Neural progenitor cell (in vitro differentiated cells): ENCODE measurements around the gene PPFIA1. TPM values are rescaled to one million over a fixed set of nuclear protein-coding genes. Genes with fewer than 3 reads are reported as not detected.

Source experiments
- DNase-seq: peaks from one replicate; pipeline ENCODE4 v3.0.0-alpha.2; 2016; ENCODE audit warnings: low spot score
- H2AFZ ChIP-seq: fragments of 200-600 bp; sonication (generic); replicated peaks from 2 replicates; pipeline ENCODE4 v1.6.1; 2016; ENCODE audit warnings: antibody characterized with exemption
- H3F3A ChIP-seq: fragments of 200-600 bp; sonication (generic); 2 replicates; pipeline ENCODE4 v1.6.1; 2016; ENCODE audit warnings: antibody characterized with exemption, low read depth
- H3K27ac ChIP-seq: fragments of 200-600 bp; sonication (generic); 2 replicates; pipeline ENCODE4 v1.5.1; 2016; ENCODE audit warnings: mild to moderate bottlenecking
- H3K27me3 ChIP-seq: fragments of 200-600 bp; sonication (generic); 2 replicates; pipeline ENCODE4 v1.6.1; 2016; ENCODE audit warnings: mild to moderate bottlenecking, moderate library complexity
- H3K36me3 ChIP-seq: fragments of 200-600 bp; sonication (generic); 2 replicates; pipeline ENCODE4 v1.5.1; 2016
- H3K4me1 ChIP-seq: fragments of 200-600 bp; sonication (generic); 2 replicates; pipeline ENCODE4 v1.6.1; 2016; ENCODE audit warnings: mixed run types
- H3K4me2 ChIP-seq: fragments of 200-600 bp; sonication (generic); 2 replicates; pipeline ENCODE4 v1.6.1; 2016
- H3K4me3 ChIP-seq: fragments of 200-600 bp; sonication (generic); 2 replicates; pipeline ENCODE4 v1.5.1; 2016
- H3K79me2 ChIP-seq: fragments of 200-600 bp; sonication (generic); 2 replicates; pipeline ENCODE4 v1.6.1; 2016; ENCODE audit warnings: low read depth
- H3K9ac ChIP-seq: fragments of 200-600 bp; sonication (generic); 2 replicates; pipeline ENCODE4 v1.6.1; 2016
- H3K9me3 ChIP-seq: fragments of 200-600 bp; sonication (generic); 2 replicates; pipeline ENCODE4 v1.5.1; 2016; ENCODE audit warnings: low read depth
- H4K20me1 ChIP-seq: fragments of 200-600 bp; sonication (generic); 2 replicates; pipeline ENCODE4 v1.6.1; 2016; ENCODE audit warnings: low read depth
- H3K27ac Mint-ChIP-seq: 3 replicates; pipeline ENCODE4 v1.8.0; 2021; ENCODE audit warnings: mixed read lengths
- H3K27me3 Mint-ChIP-seq: 2 replicates; pipeline ENCODE4 v1.8.0; 2022; ENCODE audit warnings: low read depth, mild to moderate bottlenecking, inconsistent platforms, moderate library complexity, mixed read lengths; ENCODE audit not compliant: insufficient read depth
- H3K36me3 Mint-ChIP-seq: 3 replicates; pipeline ENCODE4 v1.8.0; 2021; ENCODE audit warnings: mixed read lengths
- H3K4me1 Mint-ChIP-seq: 3 replicates; pipeline ENCODE4 v1.8.0; 2021; ENCODE audit warnings: mixed read lengths
- H3K4me3 Mint-ChIP-seq: 3 replicates; pipeline ENCODE4 v1.8.0; 2021; ENCODE audit warnings: mild to moderate bottlenecking, moderate library complexity, mixed read lengths
- H3K9me3 Mint-ChIP-seq: 3 replicates; pipeline ENCODE4 v1.8.0; 2020; ENCODE audit warnings: mixed read lengths
- EZH2 ChIP-seq: fragments of 200-600 bp; sonication (generic); IDR thresholded peaks from 2 replicates; pipeline ENCODE4 v1.6.1; 2017; ENCODE audit warnings: antibody characterized with exemption, mild to moderate bottlenecking, moderate library complexity
- EZH2phosphoT487 ChIP-seq: fragments of 200-600 bp; sonication (generic); IDR thresholded peaks from 2 replicates; pipeline ENCODE4 v1.6.1; 2017; ENCODE audit warnings: antibody characterized with exemption
- total RNA-seq: library from RNA; depleted of rRNA; stranded (reverse); fragments of >200 nt; gene quantifications from 2 replicates; pipeline ENCODE4 v1.2.3, GENCODE V29; 2015; ENCODE audit warnings: low replicate concordance
- TF ChIP-seq, protein P1 (sequence below): fragments of 200-600 bp; sonication (generic); IDR thresholded peaks from 2 replicates; pipeline ENCODE4 v1.5.1; 2017; ENCODE audit warnings: antibody characterized with exemption, mild to moderate bottlenecking

The PPFIA1 gene
- total RNA-seq, 1 donor from 2014 or later, result 42.6 TPM

DNA sequence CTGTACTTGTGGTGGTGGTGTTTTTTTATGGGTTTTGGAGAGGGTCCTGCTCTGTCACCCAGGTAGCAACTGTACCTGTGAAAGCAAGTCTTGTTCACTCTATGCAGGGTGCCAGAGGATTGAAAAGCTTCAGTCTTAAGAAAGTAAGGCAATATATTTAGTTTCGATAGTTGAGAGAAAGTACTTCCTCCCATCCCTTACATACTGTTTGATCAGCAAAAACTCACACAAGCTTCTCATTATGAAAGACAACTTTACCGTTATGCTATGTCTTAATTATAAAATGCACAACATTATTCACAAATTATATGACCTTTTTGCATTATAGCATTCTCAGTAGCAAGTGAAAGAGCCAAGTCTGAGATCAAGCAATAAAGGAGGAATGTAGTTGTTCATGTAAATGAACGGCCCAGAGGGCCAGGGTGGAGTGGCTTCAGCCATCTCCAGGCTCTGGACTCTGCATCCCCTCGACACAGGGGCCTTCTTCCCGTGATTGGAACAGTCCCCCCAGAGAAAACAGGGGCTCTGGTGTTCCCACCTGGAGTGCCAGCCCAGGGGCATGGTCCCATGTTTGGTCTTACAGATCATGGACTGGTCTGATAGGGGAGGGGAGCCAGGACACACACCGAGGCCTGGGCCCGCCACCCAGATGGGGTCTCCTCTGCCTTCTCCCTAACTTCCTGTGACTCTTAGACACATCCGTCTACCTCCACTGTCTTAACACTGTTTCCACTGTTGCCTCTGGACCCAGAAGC lies 89.1 kb downstream of the PPFIA1 start:
- no peaks in the 10 kb centered on the region for H4K20me1 ChIP-seq
- TF ChIP-seq EZH2, result no peak
- TF ChIP-seq, protein P1, sequence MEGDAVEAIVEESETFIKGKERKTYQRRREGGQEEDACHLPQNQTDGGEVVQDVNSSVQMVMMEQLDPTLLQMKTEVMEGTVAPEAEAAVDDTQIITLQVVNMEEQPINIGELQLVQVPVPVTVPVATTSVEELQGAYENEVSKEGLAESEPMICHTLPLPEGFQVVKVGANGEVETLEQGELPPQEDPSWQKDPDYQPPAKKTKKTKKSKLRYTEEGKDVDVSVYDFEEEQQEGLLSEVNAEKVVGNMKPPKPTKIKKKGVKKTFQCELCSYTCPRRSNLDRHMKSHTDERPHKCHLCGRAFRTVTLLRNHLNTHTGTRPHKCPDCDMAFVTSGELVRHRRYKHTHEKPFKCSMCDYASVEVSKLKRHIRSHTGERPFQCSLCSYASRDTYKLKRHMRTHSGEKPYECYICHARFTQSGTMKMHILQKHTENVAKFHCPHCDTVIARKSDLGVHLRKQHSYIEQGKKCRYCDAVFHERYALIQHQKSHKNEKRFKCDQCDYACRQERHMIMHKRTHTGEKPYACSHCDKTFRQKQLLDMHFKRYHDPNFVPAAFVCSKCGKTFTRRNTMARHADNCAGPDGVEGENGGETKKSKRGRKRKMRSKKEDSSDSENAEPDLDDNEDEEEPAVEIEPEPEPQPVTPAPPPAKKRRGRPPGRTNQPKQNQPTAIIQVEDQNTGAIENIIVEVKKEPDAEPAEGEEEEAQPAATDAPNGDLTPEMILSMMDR, result no peak
- TF ChIP-seq EZH2phosphoT487, result no peak
- H3F3A ChIP-seq, result no peaks in the 10 kb centered on the region
- H3K4me3 ChIP-seq, result no peak overlapping the region
- no peaks in the 10 kb centered on the region for H3K4me1 ChIP-seq
- Mint-ChIP-seq H3K4me3 (no peak overlapping the region), H3K27me3 (peaks cover 3% of the 10 kb centered on the region), H3K9me3 (no peaks in the 10 kb centered on the region), H3K27ac (no peak overlapping the region), H3K36me3 (peaks cover 25% of the 10 kb centered on the region), H3K4me1 (peaks cover 2% of the 10 kb centered on the region)
- H3K36me3 ChIP-seq, result peaks cover 7% of the 10 kb centered on the region
- H2AFZ ChIP-seq, result no peak overlapping the region
- H3K79me2 ChIP-seq, result no peaks in the 10 kb centered on the region
- no peaks in the 10 kb centered on the region for H3K9me3 ChIP-seq
- no peak for DNase-seq
- no peak overlapping the region for H3K4me2 ChIP-seq
- no peak overlapping the region for H3K27ac ChIP-seq
- H3K9ac ChIP-seq, result no peak overlapping the region
- no peaks in the 10 kb centered on the region for H3K27me3 ChIP-seq

DNA sequence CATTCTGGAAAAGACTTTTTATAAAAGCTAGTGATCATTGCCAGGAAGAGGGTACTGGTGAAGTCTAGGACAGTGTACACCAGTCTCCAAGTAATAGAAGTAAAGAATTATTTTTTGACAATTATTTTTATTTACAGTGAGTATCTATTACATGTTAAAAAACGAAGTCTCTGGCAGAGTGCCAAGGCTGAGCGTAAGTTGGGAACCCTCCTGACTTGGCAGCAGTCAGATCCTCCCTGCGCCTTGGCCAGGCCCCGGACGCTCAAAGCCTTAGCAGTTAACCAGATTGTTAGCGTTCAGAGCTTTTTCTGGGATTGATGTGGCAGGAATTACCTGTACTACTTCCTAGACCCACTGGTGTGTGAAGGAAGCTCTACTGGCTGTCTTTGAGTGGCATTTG lies 89.7 kb downstream of the PPFIA1 start:
- Mint-ChIP-seq H3K4me3 (no peak overlapping the region), H3K27ac (no peak overlapping the region), H3K4me1 (peaks cover 8% of the 10 kb centered on the region), H3K27me3 (peaks cover 3% of the 10 kb centered on the region), H3K9me3 (no peaks in the 10 kb centered on the region), H3K36me3 (peaks cover 28% of the 10 kb centered on the region)
- Histone ChIP-seq H3K4me2 (no peak overlapping the region), H3K27ac (no peak overlapping the region), H3K4me1 (no peaks in the 10 kb centered on the region), H4K20me1 (no peaks in the 10 kb centered on the region), H2AFZ (no peak overlapping the region), H3K9me3 (no peaks in the 10 kb centered on the region), H3K27me3 (no peaks in the 10 kb centered on the region), H3K79me2 (no peaks in the 10 kb centered on the region), H3K9ac (no peak overlapping the region), H3K36me3 (peaks cover 7% of the 10 kb centered on the region), H3F3A (no peaks in the 10 kb centered on the region), H3K4me3 (no peak overlapping the region)
- no peak for DNase-seq
- TF ChIP-seq EZH2 (no peak), EZH2phosphoT487 (no peak)
- TF ChIP-seq, protein P1, result no peak

DNA sequence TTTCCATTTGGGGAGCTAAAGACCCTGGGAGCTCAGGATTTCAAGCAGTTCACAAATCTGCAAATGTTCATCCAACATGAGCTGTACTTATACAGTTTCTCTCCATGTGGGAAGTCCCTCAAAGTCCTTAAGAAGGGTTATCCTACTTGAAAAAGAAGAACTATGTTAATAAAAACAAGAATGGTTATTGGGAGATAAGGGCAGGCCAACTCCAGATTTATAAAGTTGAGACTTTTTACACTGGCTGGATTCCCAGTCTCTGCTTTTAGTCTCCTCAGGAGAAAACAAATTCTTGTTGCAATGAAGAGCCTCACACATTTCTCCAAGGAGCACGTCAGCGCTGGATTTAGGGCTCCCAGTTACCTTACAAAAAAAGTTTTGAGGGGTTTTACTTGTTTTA lies 93.7 kb downstream of the PPFIA1 start:
- Histone ChIP-seq H3K36me3 (no peaks in the 10 kb centered on the region), H4K20me1 (no peaks in the 10 kb centered on the region), H2AFZ (no peak overlapping the region), H3K27ac (no peak overlapping the region), H3K9ac (no peak overlapping the region), H3K9me3 (no peaks in the 10 kb centered on the region), H3K27me3 (no peaks in the 10 kb centered on the region), H3K4me3 (no peak overlapping the region), H3K4me2 (no peak overlapping the region), H3K4me1 (no peaks in the 10 kb centered on the region), H3F3A (no peaks in the 10 kb centered on the region), H3K79me2 (no peaks in the 10 kb centered on the region)
- no peaks in the 10 kb centered on the region for H3K27me3 Mint-ChIP-seq
- TF ChIP-seq EZH2phosphoT487, result no peak
- no peak for TF ChIP-seq EZH2
- TF ChIP-seq, protein P1, result no peak
- no peak overlapping the region for H3K4me3 Mint-ChIP-seq
- DNase-seq, result no peak
- H3K27ac Mint-ChIP-seq, result no peak overlapping the region
- peaks cover 10% of the 10 kb centered on the region for H3K4me1 Mint-ChIP-seq
- H3K36me3 Mint-ChIP-seq, result peaks cover 26% of the 10 kb centered on the region
- no peaks in the 10 kb centered on the region for H3K9me3 Mint-ChIP-seq
